Eye (tissue), 1 donor: ENCODE results near the gene COX10.
A peak's percentile ranks its signal among the peaks of the same experiment; 100 is the strongest.
"Not testable (repeated sequence)": the region's sequence is repeated elsewhere in the genome, so short reads cannot be mapped to it uniquely, and the experiment has no call there.

ENCODE experiments used
- DNase-seq: peaks from one replicate; pipeline ENCODE4 v3.0.0-alpha.2; 2015

Gene COX10

DNA sequence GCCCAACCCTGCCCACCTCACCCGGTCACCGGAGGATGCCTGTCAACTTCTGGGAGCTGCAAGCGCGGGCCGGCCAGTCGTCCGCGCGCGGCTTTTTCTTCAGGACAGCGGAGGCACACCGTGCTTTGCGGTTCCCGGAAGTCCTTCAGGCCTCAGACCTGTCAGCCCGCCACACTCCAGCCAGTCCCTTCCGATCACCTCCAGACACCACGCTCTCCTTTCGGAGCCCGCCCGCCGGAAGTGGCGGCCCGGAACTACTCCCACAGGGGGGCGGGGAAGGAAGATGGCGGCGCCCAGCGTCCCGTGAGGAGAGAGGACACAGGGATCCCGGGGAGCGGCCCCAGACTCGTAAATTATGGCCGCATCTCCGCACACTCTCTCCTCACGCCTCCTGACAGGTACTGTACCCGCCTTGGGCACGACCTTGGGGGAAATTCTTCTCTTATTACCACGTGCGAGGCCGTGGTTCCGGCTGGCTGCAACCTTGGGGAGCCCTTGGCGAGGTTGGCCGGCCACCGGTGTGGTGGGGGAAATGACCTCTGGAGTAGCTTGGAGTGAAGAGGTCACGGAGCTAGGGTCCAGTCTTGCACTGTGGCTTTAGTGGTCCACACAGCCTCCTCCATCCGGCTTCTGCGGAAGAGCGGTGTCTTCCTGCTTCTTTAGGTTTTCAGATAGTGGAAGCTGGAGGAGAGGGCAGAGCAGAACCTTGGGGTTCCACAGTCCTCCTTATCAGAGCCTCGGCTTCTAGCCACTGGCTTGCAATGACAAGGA lies at the start of gene COX10:
COX10 (plus strand) TSS at position 254 of the 771 bp plus-strand sequence; CDS start at position 356, 102 bp downstream.
- DNase-seq = peak; percentile 95

DNA sequence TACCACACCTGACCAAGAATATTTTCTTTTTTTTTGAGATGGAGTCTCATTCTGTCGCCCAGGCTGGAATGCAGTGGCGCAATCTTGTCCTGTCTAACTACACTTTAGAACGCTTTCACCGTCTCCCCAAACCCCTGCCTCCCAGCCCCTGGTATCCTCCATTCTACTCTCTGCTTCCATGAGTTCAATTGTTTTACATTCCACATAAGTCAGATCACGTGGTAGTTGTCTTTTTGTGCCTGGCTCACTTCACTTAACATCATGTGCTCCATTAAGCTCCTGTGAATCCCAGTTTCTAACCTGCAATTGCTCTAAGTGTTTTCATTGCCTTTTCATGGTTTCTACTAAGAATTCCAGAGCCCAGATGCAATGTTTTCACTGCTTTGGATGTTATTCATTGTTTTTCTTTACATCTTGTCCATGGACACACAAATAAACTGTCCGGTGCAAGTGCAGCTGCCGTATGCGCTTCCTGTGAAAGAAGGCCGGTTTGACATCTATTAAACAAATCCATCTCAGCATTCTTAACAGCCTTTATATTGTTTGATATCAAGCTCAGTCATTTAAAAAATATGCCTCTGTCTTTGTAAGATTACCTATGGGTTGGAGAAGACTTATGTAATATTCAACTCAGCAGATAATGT lies 47.5 kb upstream of the COX10 start:
- DNase-seq = not testable (repeated sequence)

DNA sequence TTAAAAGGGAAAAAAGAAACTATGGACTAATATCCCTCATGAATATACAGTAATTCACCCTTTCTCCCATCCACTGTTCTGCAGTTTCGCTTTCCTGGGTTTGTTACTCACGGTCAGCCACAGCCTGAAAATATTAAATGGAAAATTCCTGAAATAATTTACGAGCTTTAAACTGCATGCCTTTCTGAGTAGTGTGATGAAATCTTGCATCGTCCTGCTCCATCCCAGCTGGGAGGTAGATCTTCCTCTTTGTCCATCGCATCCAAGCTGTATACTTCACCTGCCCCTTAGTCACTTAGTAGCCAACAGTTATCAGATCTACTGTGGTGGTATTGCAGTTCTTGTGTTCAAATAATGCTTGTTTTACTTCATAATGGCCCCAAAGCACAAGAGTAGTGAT lies 39.5 kb upstream of the COX10 start:
- DNase-seq = not testable (repeated sequence)

DNA sequence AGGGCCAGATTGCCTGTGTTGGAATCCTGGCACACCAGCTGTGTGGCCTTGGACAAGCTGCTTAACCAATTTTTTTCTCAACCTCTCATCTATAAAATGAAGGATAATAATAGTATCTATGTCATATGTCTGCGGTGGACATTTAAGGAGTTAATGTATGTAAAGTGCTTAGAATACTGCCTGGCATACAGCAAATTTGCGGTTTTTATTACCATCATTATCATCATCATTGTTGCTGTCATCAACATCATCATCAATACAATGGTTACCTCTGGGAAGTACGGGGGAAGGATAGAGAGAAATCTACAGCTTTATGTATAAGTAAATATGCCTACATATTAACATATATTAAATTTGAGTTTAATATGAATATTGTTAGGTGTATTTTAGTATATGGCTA lies 37.1 kb upstream of the COX10 start:
- no peak for DNase-seq

DNA sequence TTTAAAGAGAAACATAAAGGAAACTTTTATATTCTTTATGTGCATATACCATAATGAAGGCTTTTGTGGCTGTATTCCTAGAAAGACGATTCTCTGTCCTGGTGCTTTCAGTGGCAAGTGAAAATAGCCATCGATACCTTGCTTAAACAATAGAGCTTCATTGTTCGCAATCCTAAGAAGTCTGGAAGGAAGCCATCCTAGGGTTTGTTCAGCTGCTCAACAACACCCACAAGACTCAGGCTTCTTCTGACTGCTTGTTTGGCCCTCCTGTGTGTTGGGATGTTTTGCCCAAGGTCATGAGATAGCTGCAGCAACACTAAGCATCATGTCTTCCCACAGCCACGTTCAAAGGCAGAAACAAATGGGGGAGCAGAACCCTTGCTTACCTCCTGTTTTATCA lies 36.1 kb upstream of the COX10 start:
- DNase-seq = no peak

DNA sequence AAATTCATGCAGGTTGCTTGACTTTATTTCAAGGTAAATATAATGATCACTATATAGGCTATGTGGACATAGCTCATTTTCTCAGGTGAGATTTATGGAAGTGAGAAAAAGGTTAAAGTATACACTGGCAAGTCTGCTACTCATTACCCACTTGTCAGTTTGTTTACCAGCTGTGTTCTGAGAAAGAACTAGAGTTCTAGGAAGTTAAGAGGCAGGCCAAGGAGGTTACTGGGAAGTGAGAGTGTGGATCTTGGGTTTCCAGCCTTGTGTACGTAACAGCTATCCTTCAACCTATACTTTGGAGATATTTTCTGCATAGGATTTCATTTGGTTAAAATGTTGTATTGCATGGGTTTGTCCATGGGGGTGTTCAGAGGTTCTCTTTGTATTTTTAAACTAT lies 31.9 kb upstream of the COX10 start:
- no peak for DNase-seq

DNA sequence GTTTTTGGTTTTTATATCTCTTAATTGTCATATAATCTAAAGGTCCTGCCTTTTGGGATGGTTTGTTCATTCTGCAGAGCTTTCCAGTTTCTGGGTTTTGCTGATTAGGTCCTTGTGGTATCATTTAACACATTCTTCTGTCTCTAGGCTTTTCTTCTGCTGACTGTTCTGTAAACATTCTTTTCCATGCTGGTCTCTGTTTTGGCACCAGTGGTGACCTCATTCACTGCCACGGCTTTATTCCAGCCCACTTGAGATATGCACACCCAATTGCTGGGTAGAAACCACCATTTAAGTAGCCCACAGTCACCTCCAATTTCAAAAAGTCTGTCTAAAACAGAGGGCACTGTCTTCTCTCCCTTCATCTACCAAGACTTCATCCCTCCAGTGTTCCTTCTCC lies 31.1 kb upstream of the COX10 start:
- no peak for DNase-seq

DNA sequence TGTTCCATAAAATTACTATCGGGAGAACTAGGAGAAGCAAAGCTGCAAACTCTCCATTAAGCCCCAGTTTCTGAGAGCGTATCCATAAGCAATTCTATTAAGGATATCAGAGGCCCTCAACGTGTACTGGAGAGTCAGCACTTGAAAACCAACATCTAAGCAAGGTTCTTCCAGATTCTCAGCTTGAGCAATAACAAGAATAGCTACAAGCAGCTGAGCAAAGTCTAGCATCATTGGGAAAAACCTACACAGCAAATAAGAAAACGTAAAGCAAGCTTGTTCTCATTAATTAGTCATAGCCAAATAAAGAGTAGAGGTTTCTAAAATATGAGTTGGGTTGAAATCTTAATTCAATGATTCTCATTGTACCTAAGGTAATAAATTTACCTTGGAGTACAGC lies 26.9 kb upstream of the COX10 start:
- DNase-seq = no peak

DNA sequence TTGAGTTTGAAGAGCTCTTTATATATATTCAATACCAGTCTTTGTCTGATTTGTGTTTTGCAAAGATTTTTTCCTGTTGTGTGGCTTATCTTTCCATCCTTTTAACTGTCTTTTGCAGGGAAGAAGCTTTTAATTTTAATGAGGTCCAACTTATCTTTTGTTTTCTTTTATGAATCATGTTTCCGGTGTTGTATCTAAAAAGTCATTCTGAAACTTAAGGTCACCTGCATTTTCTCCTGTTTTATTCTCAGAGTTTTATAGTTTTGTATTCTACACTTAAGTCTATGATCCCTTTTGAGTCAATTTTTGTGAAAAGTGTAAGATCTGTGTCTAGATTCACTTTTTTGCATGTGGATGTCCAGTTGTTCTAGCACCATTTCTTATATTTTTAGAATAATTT lies 24.6 kb upstream of the COX10 start:
- DNase-seq = no peak

DNA sequence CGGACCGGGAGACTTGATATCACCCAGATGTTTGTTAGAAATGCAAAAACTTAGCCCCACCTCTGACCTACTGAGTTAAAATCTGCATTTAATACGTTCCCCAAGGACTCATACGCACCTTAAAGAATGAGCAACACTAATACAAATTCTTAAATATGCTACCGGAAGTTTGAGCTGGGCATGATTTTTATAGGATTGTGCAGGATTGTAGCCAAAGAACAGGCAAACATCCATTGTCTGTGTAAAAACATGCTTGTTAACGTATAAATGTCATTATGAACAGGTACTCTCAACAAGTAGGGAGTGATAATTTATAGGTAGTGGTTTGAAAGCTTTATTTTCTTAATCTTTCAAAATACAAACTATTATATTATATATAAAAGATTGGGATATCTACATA lies 22.3 kb upstream of the COX10 start:
- no peak for DNase-seq

DNA sequence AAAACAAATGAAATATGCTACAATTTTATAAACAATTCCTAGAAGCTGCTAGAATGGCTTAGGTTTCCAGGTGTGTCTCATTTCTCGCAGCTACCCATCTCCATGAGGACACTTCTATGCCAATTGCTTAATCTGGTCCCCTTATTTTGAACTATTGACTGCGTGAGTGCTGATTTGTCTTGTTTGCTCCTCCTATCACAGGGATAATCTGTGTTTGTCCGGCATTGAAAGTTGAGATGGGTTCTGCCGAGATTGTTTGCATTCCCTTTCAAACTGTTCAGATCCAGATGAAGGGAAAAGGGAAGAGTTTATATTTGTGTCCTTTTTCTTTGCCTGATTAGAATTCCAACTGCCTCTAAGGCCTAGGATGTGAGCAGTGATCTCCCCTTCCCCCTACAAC lies 21.7 kb upstream of the COX10 start:
- no peak for DNase-seq

DNA sequence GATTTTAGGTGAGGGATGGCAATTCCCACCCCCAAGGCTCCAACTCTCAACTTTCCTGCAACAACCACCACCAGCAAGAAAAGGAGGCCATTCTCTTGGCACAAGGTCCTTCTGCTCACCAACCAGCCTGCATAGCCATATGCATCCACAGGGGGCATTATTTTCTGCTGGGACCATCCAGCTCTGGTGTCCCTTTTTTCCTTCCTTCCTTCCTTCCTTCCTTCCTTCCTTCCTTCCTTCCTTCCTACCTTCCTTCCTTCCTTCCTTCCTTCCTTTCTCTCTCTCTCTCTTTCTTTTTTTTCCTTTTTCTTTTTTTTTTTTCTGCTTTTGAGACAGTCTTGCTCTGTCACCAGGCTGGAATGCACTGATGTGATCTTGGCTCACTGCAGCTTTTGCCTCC lies 21.1 kb upstream of the COX10 start:
- no peak for DNase-seq

DNA sequence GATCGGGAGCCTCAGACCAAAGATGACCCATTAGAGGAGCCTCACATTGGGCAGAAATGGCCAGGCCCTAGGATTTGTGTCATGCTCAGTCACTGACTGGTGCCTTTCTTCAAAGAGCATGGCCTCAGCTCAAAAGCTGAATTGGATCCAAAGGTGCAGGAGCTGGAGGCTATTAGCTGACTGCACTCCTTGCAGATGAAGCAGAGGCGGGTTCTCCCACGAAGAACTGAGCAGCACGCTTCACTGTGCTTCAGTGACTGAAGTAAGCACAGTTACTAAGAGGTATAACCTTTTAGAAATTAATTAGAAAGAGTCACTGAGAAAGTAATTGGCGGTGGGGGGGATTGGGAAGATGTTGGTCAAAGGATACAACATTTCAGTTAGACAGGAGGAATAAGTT lies 18.7 kb upstream of the COX10 start:
- DNase-seq = no peak

DNA sequence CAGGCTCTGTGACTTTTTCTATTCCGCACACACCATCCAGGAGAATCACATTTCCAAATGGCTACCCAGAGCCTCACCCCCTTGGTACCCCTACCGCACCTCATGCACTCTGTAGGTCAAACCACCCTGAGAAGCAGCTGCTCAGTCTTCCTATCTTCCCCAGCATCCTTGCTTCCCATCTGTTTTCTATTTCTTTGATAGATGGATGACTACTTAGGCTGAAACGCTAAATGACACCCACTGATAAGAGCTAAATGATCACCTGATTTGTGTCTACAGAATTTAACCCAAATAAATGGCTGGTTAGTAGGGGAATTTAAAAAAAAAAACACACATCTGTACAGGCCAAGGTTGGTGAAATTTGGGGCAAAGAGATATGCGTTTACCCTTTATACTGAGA lies 17.6 kb upstream of the COX10 start:
- no peak for DNase-seq

DNA sequence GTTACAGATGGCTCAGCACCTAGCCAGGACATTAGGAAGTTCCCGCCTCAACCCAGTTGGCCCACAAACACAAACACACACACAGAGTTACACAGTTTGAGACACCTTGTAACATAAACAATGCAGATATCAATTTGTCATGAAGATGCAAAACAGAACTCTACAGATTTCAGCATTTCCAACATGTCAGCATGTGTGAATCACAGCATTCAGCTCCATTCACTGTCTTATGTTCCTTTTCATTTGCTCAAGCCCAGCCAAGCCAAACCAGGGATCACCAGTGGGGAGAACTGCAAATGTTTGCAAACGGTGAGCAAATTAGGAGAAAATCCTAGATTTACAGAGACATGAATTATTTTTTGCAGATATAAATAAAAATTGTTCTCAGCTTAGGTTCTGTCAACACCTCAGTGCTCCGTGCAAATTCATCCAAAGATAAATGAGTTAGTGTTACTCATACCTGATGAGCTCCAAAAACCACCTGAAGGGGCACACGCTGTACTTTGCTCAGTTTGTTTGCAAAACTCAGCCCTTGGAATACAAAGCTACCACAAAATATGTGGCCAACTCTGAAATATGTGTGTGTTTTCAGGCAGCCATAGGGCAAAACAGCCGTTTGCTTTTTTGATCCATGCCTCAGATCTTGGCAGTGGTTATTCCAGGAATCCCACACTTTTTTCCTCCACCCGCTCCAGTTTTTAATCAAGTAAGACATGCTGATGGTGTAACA lies 16.3 kb upstream of the COX10 start:
- no peak for DNase-seq

DNA sequence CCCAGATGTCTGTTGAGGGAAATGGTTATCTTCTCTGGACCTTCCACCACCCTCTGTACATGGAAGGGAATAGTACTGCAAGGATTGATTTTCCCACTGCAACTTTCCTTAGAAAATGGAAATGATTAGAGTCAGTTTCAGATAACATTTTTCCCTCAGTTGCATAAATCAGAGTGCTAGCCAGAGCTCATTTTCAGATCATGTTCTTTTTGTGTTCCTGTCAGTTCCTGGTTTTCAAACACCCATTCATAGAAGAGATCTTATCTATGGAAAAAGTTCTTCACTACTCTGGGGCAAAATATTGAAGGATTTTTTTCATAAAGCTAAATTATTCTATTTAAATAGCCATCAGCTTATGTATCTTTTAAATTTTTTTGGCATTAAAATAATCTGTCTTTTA lies 11.7 kb upstream of the COX10 start:
- DNase-seq = no peak

DNA sequence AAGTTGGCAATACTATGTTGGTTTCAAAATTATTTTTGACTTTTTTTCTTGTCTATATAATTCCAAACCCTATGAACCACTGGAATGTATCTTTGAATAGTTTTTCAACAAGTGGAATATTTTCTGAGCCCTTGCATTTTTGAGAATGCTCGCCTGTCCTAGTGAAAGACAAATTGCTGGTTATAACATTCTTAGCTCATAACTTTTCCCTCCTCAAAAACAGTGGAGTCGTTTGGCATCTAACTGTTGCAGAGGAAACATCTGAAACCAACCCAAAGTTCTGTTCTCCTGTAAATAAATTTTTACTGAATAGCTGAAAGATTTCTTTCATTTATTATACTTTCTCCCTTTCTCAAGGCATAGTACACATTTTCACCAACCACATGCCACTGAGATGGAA lies 11.3 kb upstream of the COX10 start:
- DNase-seq = no peak

DNA sequence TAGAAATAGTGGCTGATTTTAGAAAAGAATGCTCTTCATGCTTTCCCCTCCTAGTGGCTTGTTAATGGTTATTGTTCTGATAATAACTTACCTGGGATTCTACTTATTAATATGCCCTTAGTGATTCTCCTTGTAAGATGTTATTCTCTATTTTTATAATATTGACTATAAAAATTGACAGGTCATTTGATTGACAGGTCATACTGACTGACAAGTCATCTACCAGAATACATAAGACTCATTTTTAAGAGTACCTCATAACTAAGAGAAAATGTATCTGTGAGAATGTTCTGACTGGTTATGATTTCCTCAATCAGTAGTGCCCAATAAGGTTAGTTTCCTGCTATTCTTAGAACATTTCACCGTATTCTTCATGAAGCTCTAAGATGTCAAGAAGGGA lies 8.6 kb upstream of the COX10 start:
- DNase-seq = no peak

DNA sequence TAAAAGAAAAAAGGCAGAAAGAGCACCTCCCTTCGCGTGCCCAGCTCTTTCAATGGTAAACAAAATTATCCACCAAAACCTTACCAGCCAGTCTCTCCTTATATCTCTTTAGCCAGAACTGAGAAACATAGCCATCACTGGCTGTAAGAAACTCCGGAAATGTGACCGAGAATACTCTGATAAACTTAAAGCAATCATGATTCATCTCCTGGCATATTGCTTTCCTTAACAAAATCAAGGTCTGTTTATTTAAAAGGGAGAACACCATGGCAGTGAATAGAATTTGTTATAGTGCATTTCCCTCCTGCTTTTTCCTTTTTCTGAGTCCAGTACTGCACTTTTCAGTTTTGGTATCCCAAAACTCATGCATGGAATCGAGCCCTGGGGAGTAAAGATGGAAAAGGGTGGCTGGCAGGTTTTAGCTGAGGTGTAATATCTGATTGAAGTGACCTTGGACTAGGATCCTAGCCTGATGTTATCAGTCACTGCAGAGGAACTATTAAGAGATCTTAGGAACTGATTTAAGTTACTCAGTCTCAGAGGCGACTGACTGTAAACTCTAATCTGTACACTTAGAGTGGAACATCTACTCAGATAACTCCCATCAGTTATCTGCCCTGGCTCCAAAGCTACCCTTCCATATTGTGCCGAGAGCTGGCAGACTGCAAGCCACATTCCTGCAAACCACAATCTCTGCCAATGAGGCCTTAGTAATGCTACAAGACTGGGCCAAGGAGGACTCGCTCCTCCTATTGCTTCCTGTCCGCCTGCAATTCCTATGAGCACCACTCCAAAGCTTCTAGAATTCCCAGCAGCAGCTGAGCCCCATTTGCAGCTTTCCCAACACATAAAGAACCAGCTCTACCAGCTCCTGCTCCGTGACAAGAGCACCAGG lies 7.4 kb upstream of the COX10 start:
- no peak for DNase-seq

DNA sequence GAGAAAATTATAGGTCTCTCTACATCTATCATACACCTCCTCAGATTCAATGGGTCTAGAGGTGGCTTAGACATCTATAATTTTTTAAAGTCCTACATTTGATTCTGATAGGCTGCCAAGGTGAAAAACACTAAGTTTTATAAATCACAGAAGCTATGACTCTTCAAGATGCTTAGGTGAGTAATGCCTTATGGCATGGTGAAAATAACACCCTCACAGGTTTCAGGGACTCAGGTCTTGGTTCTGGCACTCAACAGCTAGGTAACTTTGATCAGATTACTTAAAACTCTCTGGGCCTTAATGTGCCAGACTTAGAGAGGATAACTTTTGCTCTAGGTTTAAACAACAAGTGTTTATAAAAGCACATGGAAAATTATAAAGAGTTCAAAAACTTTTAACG lies 2.0 kb upstream of the COX10 start:
- DNase-seq = no peak

DNA sequence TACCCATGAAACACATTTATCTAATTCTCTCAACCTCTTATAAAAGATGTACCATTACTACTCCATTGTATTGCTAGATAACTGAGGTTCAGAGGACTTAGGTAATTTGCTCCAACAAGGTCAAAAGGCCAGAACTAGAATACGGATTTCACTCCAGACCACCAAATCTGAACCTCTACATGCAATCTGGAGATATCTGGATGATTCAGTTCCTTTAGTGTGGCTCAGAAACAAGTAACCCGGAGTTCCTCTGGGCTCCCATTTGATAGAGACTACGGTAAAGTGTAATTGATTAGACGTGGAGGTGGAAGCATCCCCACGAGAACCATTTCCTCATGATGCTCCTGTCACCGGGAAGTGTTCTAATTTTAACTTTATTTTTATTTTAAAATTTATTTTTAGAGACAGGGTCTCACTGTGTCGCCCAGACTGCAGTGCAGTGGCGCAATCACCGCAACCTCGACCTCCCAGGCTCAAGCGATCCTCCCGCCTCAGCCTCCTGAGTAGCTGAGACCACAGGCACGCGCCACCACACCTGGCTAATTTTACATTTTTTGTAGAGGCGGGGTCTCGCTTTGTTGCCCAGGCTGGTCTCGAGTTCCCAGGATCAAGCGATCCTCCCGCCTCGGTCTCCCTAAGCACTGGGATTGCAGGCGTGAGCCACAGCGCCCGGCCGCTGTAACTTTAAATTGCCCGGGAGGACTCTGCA lies 608 bp upstream of the COX10 start:
- peak; percentile 2 for DNase-seq

DNA sequence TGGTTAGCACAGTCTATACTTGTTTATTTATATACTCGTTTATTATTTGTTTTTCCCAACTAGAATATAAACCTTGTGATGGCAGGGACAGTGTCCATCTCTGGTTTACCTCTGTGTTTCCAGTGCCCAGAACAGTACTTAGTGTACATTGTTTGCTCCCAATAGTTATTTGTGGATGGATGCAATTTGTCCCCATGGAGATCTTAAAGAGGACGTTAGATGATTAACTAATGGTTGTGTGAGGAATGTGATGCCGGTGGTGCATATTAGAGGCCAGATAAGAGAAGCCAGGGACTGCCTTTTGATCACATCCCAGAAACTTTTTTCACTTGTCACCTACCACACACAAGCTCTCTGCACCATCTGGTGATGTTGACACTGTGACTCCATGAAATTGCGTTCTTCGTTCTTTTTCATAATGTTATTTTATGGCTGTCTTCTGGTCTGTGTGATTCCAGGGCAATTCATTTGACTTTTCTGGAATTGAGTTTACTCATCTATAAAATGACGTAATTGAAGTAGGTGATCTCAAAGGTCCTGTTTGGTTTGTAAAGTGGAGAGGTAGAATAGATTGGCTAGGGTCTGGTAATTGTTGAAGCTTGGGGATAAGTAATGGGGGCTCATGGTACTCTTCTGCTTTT lies 1.2 kb downstream of the COX10 start:
- DNase-seq = no peak
